ENCODE measurements around the gene ENTPD8. TPM values are rescaled to one million over a fixed set of nuclear protein-coding genes. Genes with fewer than 3 reads are reported as not detected.

Gene ENTPD8
- total and polyA plus RNA-seq, 2 of the 4 experiments (the other 2 are of a cell fraction), result 0.07 TPM; not detected in 1

GRCh38 chr9:137396634-137397367, 44.4 kb downstream of the ENTPD8 start:
- no peak for TF ChIP-seq MAZ (IDR thresholded peaks at IDR 0.05; ENCODE audit: borderline replicate concordance, low read depth, low read length)
- no peak for TF ChIP-seq CEBPB (IDR thresholded peaks at IDR 0.05; ENCODE audit: low read depth, low read length)
- no peak for TF ChIP-seq RFX5 (IDR thresholded peaks at IDR 0.05; ENCODE audit: low read depth, low read length)
- no peak for TF ChIP-seq CHD1 (IDR thresholded peaks at IDR 0.05; ENCODE audit: low read depth, low read length)
- TF ChIP-seq RCOR1 (IDR thresholded peaks at IDR 0.05; ENCODE audit: insufficient replicate concordance, low read length), result no peak
- Histone ChIP-seq H2BK15ac (ENCODE audit: low read depth, low read length) (peak overlapping the region; percentile 5; the same call in 1 of the 3 replicates), H3K9me3 (ENCODE audit: control insufficient read depth, insufficient read depth, low read length) (no peaks in the 10 kb centered on the region), H3K4me3 (ENCODE audit: insufficient read depth, low read depth, low read length) (no peak overlapping the region), H3K23ac (ENCODE audit: low read depth, low read length) (no peak overlapping the region), H3K27ac (ENCODE audit: insufficient read depth, low read length) (peak overlapping the region; percentile 16), H2BK5ac (ENCODE audit: low read depth, low read length, poor library complexity, severe bottlenecking) (no peak overlapping the region), H2AK5ac (ENCODE audit: low read depth, low read length) (peak overlapping the region; percentile 51), H3K4me2 (ENCODE audit: low read depth, low read length) (peak overlapping the region; percentile 13; the same call in 1 of the 2 replicates), H4K8ac (ENCODE audit: low read depth in 2 of 2, low read length in 2 of 2) (peak overlapping the region in 1 of 2 experiments; percentile 29; a peak in 2 of 4 replicates), H3K36me3 (ENCODE audit: control insufficient read depth, insufficient read depth, low read length) (peaks cover 4% of the 10 kb centered on the region; the same call in 1 of the 2 replicates), H3K27me3 (ENCODE audit: control insufficient read depth, insufficient read depth, low read length) (no peaks in the 10 kb centered on the region), H4K91ac (ENCODE audit: insufficient read depth, low read depth, low read length) (peak overlapping the region; percentile 25; the same call in 1 of the 2 replicates), H3K56ac (ENCODE audit: extremely low read depth, insufficient read depth, low read length) (no peak overlapping the region), H2AFZ (replicated peaks; ENCODE audit: low read length, poor library complexity) (peak overlapping the region; percentile 71), H3K18ac (ENCODE audit: low read depth, low read length) (no peak overlapping the region; the same call in 1 of the 2 replicates), H2BK120ac (ENCODE audit: low read depth, low read length) (peak overlapping the region; percentile 21; the same call in 1 of the 2 replicates), H3K4me1 (ENCODE audit: control insufficient read depth, insufficient read depth, low read length) (peaks cover 7% of the 10 kb centered on the region), H2BK20ac (ENCODE audit: low read depth, low read length) (no peak overlapping the region; the same call in 1 of the 2 replicates), H3K9me1 (ENCODE audit: insufficient read depth, low read length) (0 out of 2 replicates have a peak, but pooled peaks cover 3% of the 10 kb centered on the region), H4K20me1 (ENCODE audit: insufficient read depth, low read length) (no peaks in the 10 kb centered on the region; the same call in 1 of the 2 replicates), H3K9ac (ENCODE audit: low read depth, low read length) (peak overlapping the region; percentile 15; the same call in 1 of the 2 replicates), H4K5ac (ENCODE audit: low read depth, low read length) (no peak overlapping the region; the same call in 1 of the 2 replicates), H2AK9ac (replicated peaks; ENCODE audit: low read depth, low read length, poor library complexity) (peak overlapping the region; percentile 7), H3K14ac (replicated peaks; ENCODE audit: low read depth, low read length) (0 out of 2 replicates have a peak overlapping the region, but pooled peaks have one; percentile 5), H3K4ac (ENCODE audit: low read depth, low read length) (peak overlapping the region; percentile 29; the same call in 1 of the 2 replicates), H3K79me1 (ENCODE audit: low read depth in 1 of 2, low read length in 2 of 2) (no peaks in the 10 kb centered on the region; a peak in 1 of 4 replicates)
- dilution Hi-C loops (cut with HindIII; ENCODE audit: low sequenced_read_pairs, unreplicated experiment) (no loop called here), in situ Hi-C loops (cut with MboI; ENCODE audit: low sequenced_read_pairs) (no loop called here), intact Hi-C loops (cut with micrococcal nuclease) (no loop called here)
- ATAC-seq (ENCODE audit: low read depth), result no peak
- ChIA-PET POLR2A (ENCODE audit: unreplicated experiment) (no interaction called here), CTCF (no interaction called here)
- BruUV-seq (replicated peaks), result no TSS peak
- no peak for DNase-seq
- 94% methylated on average over 11 of the region's 26 CpGs; no CpG with 5 or more reads in 1 of the 2 experiments for WGBS, 2 experiments (ENCODE audit: extremely low coverage in 2 of 2, insufficient read length in 1 of 2)

All from IMR-90 (cell line).